ENCODE results near the gene GNPAT. TPM values are rescaled to one million over a fixed set of nuclear protein-coding genes. Genes with fewer than 3 reads are reported as not detected.

GNPAT gene
- polyA plus RNA-seq, 3 donors from 2014 or later = 24.4 to 35.3 (median 33.6) TPM

- H3K36me3 Mint-ChIP-seq = peaks cover 10 to 22% (median 14%) of the 10 kb centered on the region in 3 donors
- H3K4me1 Mint-ChIP-seq = peaks cover 55 to 80% of the 10 kb centered on the region in 2 donors
- H3K27ac Mint-ChIP-seq = peak overlapping the region; percentile 94 to 98 (median 98)
- peaks cover 10 to 18% (median 13%) of the 10 kb centered on the region in 3 donors for H3K27me3 Mint-ChIP-seq (ENCODE audit: low read depth in 3 of 3)
- H3K9me3 Mint-ChIP-seq = no peaks in the 10 kb centered on the region
- DNase-seq = no peak
- H3K4me3 Mint-ChIP-seq = peak overlapping the region; percentile 95 to 99 (median 97)
Measured at GRCh38 chr1:231241750-231242149, 738 bp downstream of the GNPAT start.

- H3K4me3 Mint-ChIP-seq = peak overlapping the region; percentile 95 to 99 (median 97)
- no peak for DNase-seq
Measured at GRCh38 chr1:231242516-231243198, 1.6 kb downstream of the GNPAT start.

GRCh38 chr1:231248778-231249177 is 7.8 kb downstream of the GNPAT start:
- no peak overlapping the region for H3K4me3 Mint-ChIP-seq
- peaks cover 9 to 62% of the 10 kb centered on the region in 2 donors for H3K4me1 Mint-ChIP-seq
- DNase-seq = no peak
- no peaks in the 10 kb centered on the region for H3K9me3 Mint-ChIP-seq
- H3K36me3 Mint-ChIP-seq = peaks cover 0 to 27% (median 18%) of the 10 kb centered on the region in 3 donors
- no peaks in the 10 kb centered on the region for H3K27me3 Mint-ChIP-seq (ENCODE audit: low read depth in 3 of 3)
- H3K27ac Mint-ChIP-seq = no peak overlapping the region

More at GRCh38 chr1:231242516-231243198, 1.6 kb downstream of the GNPAT start:
- H3K27me3 Mint-ChIP-seq (ENCODE audit: low read depth in 3 of 3) = peaks cover 10 to 18% (median 13%) of the 10 kb centered on the region in 3 donors
- no peaks in the 10 kb centered on the region for H3K9me3 Mint-ChIP-seq
- H3K27ac Mint-ChIP-seq = peak overlapping the region in 5 of 6 donors; percentile 4 to 98 (median 94)
- H3K36me3 Mint-ChIP-seq = peaks cover 2 to 16% (median 8%) of the 10 kb centered on the region in 3 donors
- peaks cover 51 to 79% of the 10 kb centered on the region in 2 donors for H3K4me1 Mint-ChIP-seq

- no peak for DNase-seq
- peaks cover 1 to 51% of the 10 kb centered on the region in 2 donors for H3K4me1 Mint-ChIP-seq
- H3K27ac Mint-ChIP-seq = peak overlapping the region in 1 of 6 donors; percentile 30
- H3K27me3 Mint-ChIP-seq (ENCODE audit: low read depth in 3 of 3) = peaks cover 0 to 2% (median 0%) of the 10 kb centered on the region in 3 donors
- H3K36me3 Mint-ChIP-seq = peaks cover 20 to 47% (median 31%) of the 10 kb centered on the region in 3 donors
- H3K4me3 Mint-ChIP-seq = no peak overlapping the region
- no peaks in the 10 kb centered on the region for H3K9me3 Mint-ChIP-seq
Measured at GRCh38 chr1:231252336-231252735, 11.3 kb downstream of the GNPAT start.

GRCh38 chr1:231260351-231260750 is 19.3 kb downstream of the GNPAT start:
- Mint-ChIP-seq H3K4me1 (peaks cover 0 to 13% of the 10 kb centered on the region in 2 donors), H3K9me3 (peaks cover 0 to 2% (median 0%) of the 10 kb centered on the region in 6 donors), H3K4me3 (no peak overlapping the region), H3K27ac (no peak overlapping the region), H3K27me3 (ENCODE audit: low read depth in 3 of 3) (peaks cover 0 to 2% (median 0%) of the 10 kb centered on the region in 3 donors), H3K36me3 (peaks cover 39 to 70% (median 45%) of the 10 kb centered on the region in 3 donors)
- DNase-seq = no peak

GRCh38 chr1:231264642-231265041 is 23.6 kb downstream of the GNPAT start:
- Mint-ChIP-seq H3K36me3 (peaks cover 31 to 67% (median 38%) of the 10 kb centered on the region in 3 donors), H3K27ac (peak overlapping the region in 1 of 6 donors; percentile 34), H3K4me1 (no peaks in the 10 kb centered on the region), H3K27me3 (ENCODE audit: low read depth in 3 of 3) (no peaks in the 10 kb centered on the region), H3K9me3 (no peaks in the 10 kb centered on the region), H3K4me3 (no peak overlapping the region)
- no peak for DNase-seq

- DNase-seq = no peak
- H3K9me3 Mint-ChIP-seq = no peaks in the 10 kb centered on the region
- H3K27me3 Mint-ChIP-seq (ENCODE audit: low read depth in 3 of 3) = no peaks in the 10 kb centered on the region
- H3K36me3 Mint-ChIP-seq = peaks cover 32 to 64% (median 37%) of the 10 kb centered on the region in 3 donors
- H3K4me1 Mint-ChIP-seq = no peaks in the 10 kb centered on the region
- no peak overlapping the region for H3K4me3 Mint-ChIP-seq
- peak overlapping the region in 1 of 6 donors; percentile 66 for H3K27ac Mint-ChIP-seq
Measured at GRCh38 chr1:231265379-231265778, 24.4 kb downstream of the GNPAT start.

GRCh38 chr1:231266811-231267322 is 25.9 kb downstream of the GNPAT start:
- Mint-ChIP-seq H3K27ac (peak overlapping the region in 1 of 6 donors; percentile 66), H3K36me3 (peaks cover 28 to 61% (median 34%) of the 10 kb centered on the region in 3 donors), H3K4me1 (no peaks in the 10 kb centered on the region), H3K9me3 (no peaks in the 10 kb centered on the region), H3K4me3 (no peak overlapping the region), H3K27me3 (ENCODE audit: low read depth in 3 of 3) (no peaks in the 10 kb centered on the region)
- no peak for DNase-seq

- no peak for DNase-seq
- Mint-ChIP-seq H3K36me3 (peaks cover 40 to 54% (median 49%) of the 10 kb centered on the region in 3 donors), H3K27ac (peak overlapping the region in 3 of 6 donors; percentile 10 to 37 (median 19)), H3K4me3 (no peak overlapping the region), H3K27me3 (ENCODE audit: low read depth in 3 of 3) (peaks cover 0 to 3% (median 0%) of the 10 kb centered on the region in 3 donors), H3K9me3 (no peaks in the 10 kb centered on the region), H3K4me1 (no peaks in the 10 kb centered on the region)
Measured at GRCh38 chr1:231272173-231272572, 31.2 kb downstream of the GNPAT start.

GRCh38 chr1:231272880-231273279 is 31.9 kb downstream of the GNPAT start:
- peaks cover 36 to 53% (median 47%) of the 10 kb centered on the region in 3 donors for H3K36me3 Mint-ChIP-seq
- H3K27ac Mint-ChIP-seq = no peak overlapping the region
- no peak overlapping the region for H3K4me3 Mint-ChIP-seq
- no peaks in the 10 kb centered on the region for H3K4me1 Mint-ChIP-seq
- DNase-seq = no peak
- peaks cover 0 to 3% (median 0%) of the 10 kb centered on the region in 3 donors for H3K27me3 Mint-ChIP-seq (ENCODE audit: low read depth in 3 of 3)
- no peaks in the 10 kb centered on the region for H3K9me3 Mint-ChIP-seq

- Mint-ChIP-seq H3K4me3 (no peak overlapping the region), H3K36me3 (peaks cover 37 to 49% (median 47%) of the 10 kb centered on the region in 3 donors), H3K27me3 (ENCODE audit: low read depth in 3 of 3) (peaks cover 0 to 3% (median 0%) of the 10 kb centered on the region in 3 donors), H3K27ac (peak overlapping the region in 1 of 6 donors; percentile 49), H3K4me1 (no peaks in the 10 kb centered on the region), H3K9me3 (no peaks in the 10 kb centered on the region)
- DNase-seq = no peak
Measured at GRCh38 chr1:231274119-231274825, 33.3 kb downstream of the GNPAT start.

GRCh38 chr1:231278100-231278790 is 37.2 kb downstream of the GNPAT start:
- DNase-seq = no peak
- Mint-ChIP-seq H3K27ac (peak overlapping the region in 2 of 6 donors; percentile 22 to 32), H3K27me3 (ENCODE audit: low read depth in 3 of 3) (no peaks in the 10 kb centered on the region), H3K4me1 (no peaks in the 10 kb centered on the region), H3K4me3 (no peak overlapping the region), H3K36me3 (peaks cover 28 to 37% (median 33%) of the 10 kb centered on the region in 3 donors), H3K9me3 (no peaks in the 10 kb centered on the region)

GRCh38 chr1:231279081-231279480 is 38.1 kb downstream of the GNPAT start:
- DNase-seq = no peak
- Mint-ChIP-seq H3K27ac (peak overlapping the region in 1 of 6 donors; percentile 22), H3K27me3 (ENCODE audit: low read depth in 3 of 3) (no peaks in the 10 kb centered on the region), H3K36me3 (peaks cover 26 to 33% (median 31%) of the 10 kb centered on the region in 3 donors), H3K4me3 (no peak overlapping the region), H3K4me1 (no peaks in the 10 kb centered on the region), H3K9me3 (no peaks in the 10 kb centered on the region)

All from immature natural killer cell (primary cell).